ENCODE data around the gene YES1.
"Not testable (repeated sequence)": the region's sequence is repeated elsewhere in the genome, so short reads cannot be mapped to it uniquely, and the experiment has no call there.

YES1 gene

DNA sequence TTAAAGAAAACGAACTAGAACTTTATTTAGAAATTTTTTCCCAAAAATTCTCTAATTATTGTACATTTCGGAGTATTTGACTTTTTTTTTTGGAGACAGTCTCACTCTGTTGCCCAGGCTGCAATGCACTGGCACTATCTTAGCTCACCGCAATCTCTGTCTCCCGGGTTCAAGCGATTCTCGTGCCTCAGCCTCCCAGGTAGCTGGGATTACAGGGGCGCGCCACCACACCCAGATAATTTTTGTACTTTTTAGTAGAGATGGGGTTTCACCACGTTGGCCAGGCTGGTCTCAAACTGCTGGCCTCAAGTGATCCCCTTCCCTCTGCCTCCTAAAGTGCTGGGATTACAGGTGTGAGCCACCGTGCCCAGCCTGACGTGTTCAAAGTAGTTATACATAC, 2.8 kb downstream of the YES1 start:
- 92% methylated on average over 8 of the region's 11 CpGs for WGBS
- H3K9me3 ChIP-seq (ENCODE audit: insufficient read depth, low read depth, low read length); H3K9ac ChIP-seq (ENCODE audit: low read depth, low read length); H3K4me3 ChIP-seq (ENCODE audit: low read length); H3K36me3 ChIP-seq (ENCODE audit: insufficient read depth, low read length); H3K27ac ChIP-seq (ENCODE audit: low read depth, low read length); H3K27me3 ChIP-seq (ENCODE audit: insufficient read depth, low read length): not testable (repeated sequence)
- peaks cover 33% of the 10 kb centered on the region for H3K4me1 ChIP-seq (ENCODE audit: insufficient read depth, low read length)

GRCh38 chr18:808502-808901, 3.5 kb downstream of the YES1 start:
- Histone ChIP-seq H3K9me3 (ENCODE audit: insufficient read depth, low read depth, low read length) (no peaks in the 10 kb centered on the region), H3K36me3 (ENCODE audit: insufficient read depth, low read length) (no peaks in the 10 kb centered on the region), H3K9ac (ENCODE audit: low read depth, low read length) (no peak overlapping the region), H3K27me3 (ENCODE audit: insufficient read depth, low read length) (no peaks in the 10 kb centered on the region), H3K4me1 (ENCODE audit: insufficient read depth, low read length) (peaks cover 32% of the 10 kb centered on the region), H3K27ac (ENCODE audit: low read depth, low read length) (no peak overlapping the region), H3K4me3 (ENCODE audit: low read length) (no peak overlapping the region)
- WGBS, result 100% methylated on average over 2 of the region's 2 CpGs

DNA sequence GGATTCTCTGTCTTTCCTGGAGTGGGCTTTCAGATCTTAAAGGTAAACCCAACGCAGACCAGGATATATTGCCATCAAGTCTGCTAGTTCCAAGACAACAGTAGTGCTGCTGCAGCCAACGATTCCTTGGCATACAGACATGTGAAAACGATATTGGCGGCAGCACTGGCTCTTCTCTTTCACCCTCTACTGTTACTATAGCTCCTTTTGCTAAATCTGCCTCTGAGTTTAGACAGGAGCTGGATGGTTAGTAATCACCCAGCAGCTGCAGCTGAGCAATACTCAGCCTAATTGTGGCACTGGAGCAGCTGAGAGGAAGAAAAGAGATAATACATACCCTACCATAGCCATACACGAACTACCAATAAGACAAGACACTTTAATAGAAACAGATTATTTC, 4.0 kb downstream of the YES1 start:
- Histone ChIP-seq H3K9me3 (ENCODE audit: insufficient read depth, low read depth, low read length) (no peaks in the 10 kb centered on the region), H3K4me3 (ENCODE audit: low read length) (no peak overlapping the region), H3K9ac (ENCODE audit: low read depth, low read length) (no peak overlapping the region), H3K27ac (ENCODE audit: low read depth, low read length) (no peak overlapping the region), H3K36me3 (ENCODE audit: insufficient read depth, low read length) (no peaks in the 10 kb centered on the region), H3K4me1 (ENCODE audit: insufficient read depth, low read length) (peaks cover 29% of the 10 kb centered on the region), H3K27me3 (ENCODE audit: insufficient read depth, low read length) (no peaks in the 10 kb centered on the region)
- WGBS, result 73% methylated on average over 4 of the region's 5 CpGs

GRCh38 chr18:805755-806110, 6.3 kb downstream of the YES1 start:
- no peak overlapping the region for H3K4me3 ChIP-seq (ENCODE audit: low read length)
- H3K27me3 ChIP-seq (ENCODE audit: insufficient read depth, low read length), result no peaks in the 10 kb centered on the region
- H3K4me1 ChIP-seq (ENCODE audit: insufficient read depth, low read length), result peaks cover 28% of the 10 kb centered on the region
- WGBS, result 100% methylated on average over 1 of the region's 2 CpGs
- H3K9me3 ChIP-seq (ENCODE audit: insufficient read depth, low read depth, low read length), result no peaks in the 10 kb centered on the region
- no peak overlapping the region for H3K27ac ChIP-seq (ENCODE audit: low read depth, low read length)
- no peaks in the 10 kb centered on the region for H3K36me3 ChIP-seq (ENCODE audit: insufficient read depth, low read length)
- H3K9ac ChIP-seq (ENCODE audit: low read depth, low read length), result no peak overlapping the region

DNA sequence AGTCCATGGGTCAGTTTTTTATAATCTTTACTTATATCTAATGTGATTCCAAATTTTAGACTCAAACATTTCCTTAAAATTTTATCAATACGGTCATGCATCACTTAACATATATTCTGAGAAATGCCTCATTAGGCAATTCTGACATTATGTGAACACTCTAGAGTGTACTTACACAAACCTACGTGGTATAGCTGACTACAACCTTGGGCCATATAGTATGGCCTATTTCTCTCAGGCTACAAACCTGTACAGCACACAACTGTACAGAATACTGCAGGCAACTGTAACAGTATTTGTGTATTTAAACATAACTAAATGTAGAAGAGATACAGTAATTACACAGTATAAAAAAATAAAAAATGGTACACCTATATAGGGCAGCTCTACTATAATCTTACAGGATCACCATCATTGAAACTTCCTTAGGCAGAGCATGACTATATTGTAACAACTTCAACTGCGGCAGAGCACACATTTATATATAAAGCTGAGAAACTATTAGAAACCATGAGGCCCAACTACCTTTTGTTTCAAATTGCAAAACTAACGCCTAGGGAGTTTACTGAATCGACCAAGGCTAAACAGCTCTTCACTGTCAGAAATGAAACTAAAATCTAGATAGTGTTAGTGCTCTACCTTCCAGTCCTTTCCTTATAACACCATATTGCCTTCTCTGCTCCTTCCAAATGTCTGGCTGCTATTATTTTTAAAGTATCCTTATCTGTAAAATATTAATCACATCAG, 6.9 kb downstream of the YES1 start:
- no peak overlapping the region for H3K27ac ChIP-seq (ENCODE audit: low read depth, low read length)
- no peak overlapping the region for H3K4me3 ChIP-seq (ENCODE audit: low read length)
- H3K27me3 ChIP-seq (ENCODE audit: insufficient read depth, low read length), result no peaks in the 10 kb centered on the region
- H3K36me3 ChIP-seq (ENCODE audit: insufficient read depth, low read length), result no peaks in the 10 kb centered on the region
- H3K9ac ChIP-seq (ENCODE audit: low read depth, low read length), result no peak overlapping the region
- 82% methylated on average over 5 of the region's 5 CpGs for WGBS
- H3K4me1 ChIP-seq (ENCODE audit: insufficient read depth, low read length), result peaks cover 22% of the 10 kb centered on the region
- no peaks in the 10 kb centered on the region for H3K9me3 ChIP-seq (ENCODE audit: insufficient read depth, low read depth, low read length)

- Histone ChIP-seq H3K9me3 (ENCODE audit: insufficient read depth, low read depth, low read length) (no peaks in the 10 kb centered on the region), H3K27me3 (ENCODE audit: insufficient read depth, low read length) (no peaks in the 10 kb centered on the region), H3K4me3 (ENCODE audit: low read length) (no peak overlapping the region), H3K4me1 (ENCODE audit: insufficient read depth, low read length) (peaks cover 26% of the 10 kb centered on the region), H3K9ac (ENCODE audit: low read depth, low read length) (no peak overlapping the region), H3K36me3 (ENCODE audit: insufficient read depth, low read length) (no peaks in the 10 kb centered on the region), H3K27ac (ENCODE audit: low read depth, low read length) (no peak overlapping the region)
- 96% methylated on average over 2 of the region's 3 CpGs for WGBS
Observed at GRCh38 chr18:801137-801536, 10.9 kb downstream of the YES1 start.

- Histone ChIP-seq H3K4me1 (ENCODE audit: insufficient read depth, low read length) (peaks cover 18% of the 10 kb centered on the region), H3K9ac (ENCODE audit: low read depth, low read length) (no peak overlapping the region), H3K4me3 (ENCODE audit: low read length) (no peak overlapping the region), H3K27me3 (ENCODE audit: insufficient read depth, low read length) (no peaks in the 10 kb centered on the region), H3K27ac (ENCODE audit: low read depth, low read length) (no peak overlapping the region), H3K36me3 (ENCODE audit: insufficient read depth, low read length) (no peaks in the 10 kb centered on the region), H3K9me3 (ENCODE audit: insufficient read depth, low read depth, low read length) (no peaks in the 10 kb centered on the region)
- WGBS, result 100% methylated on average over 1 of the region's 1 CpG
Observed at GRCh38 chr18:799943-800342, 12.1 kb downstream of the YES1 start.

GRCh38 chr18:795383-795782, 16.7 kb downstream of the YES1 start:
- H3K36me3 ChIP-seq (ENCODE audit: insufficient read depth, low read length); H3K27me3 ChIP-seq (ENCODE audit: insufficient read depth, low read length); H3K9me3 ChIP-seq (ENCODE audit: insufficient read depth, low read depth, low read length); H3K4me3 ChIP-seq (ENCODE audit: low read length); H3K27ac ChIP-seq (ENCODE audit: low read depth, low read length); H3K9ac ChIP-seq (ENCODE audit: low read depth, low read length): not testable (repeated sequence)
- 100% methylated on average over 1 of the region's 1 CpG for WGBS
- H3K4me1 ChIP-seq (ENCODE audit: insufficient read depth, low read length), result peaks cover 18% of the 10 kb centered on the region

DNA sequence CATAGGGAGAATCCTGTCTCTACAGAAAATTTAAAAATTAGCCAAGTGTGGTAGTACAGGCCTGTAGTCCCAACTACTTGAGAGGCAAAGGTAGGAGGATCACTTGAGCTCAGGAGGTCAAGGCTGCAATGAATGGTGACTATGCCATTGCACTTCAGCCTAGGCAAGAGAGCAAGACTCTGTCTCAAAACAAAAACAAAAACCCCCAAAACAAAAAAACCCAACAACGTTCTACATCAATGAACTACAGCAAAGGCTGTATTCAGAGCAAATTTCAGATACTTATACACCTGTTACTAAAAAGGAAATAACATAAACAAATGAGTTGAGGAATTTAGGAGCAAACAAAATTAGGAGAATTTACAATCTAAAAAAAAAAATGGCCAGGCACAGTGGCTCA, 22.6 kb downstream of the YES1 start:
- 75% methylated on average over 1 of the region's 1 CpG for WGBS
- Histone ChIP-seq H3K4me1 (ENCODE audit: insufficient read depth, low read length) (peaks cover 20% of the 10 kb centered on the region), H3K9ac (ENCODE audit: low read depth, low read length) (no peak overlapping the region), H3K4me3 (ENCODE audit: low read length) (no peak overlapping the region), H3K36me3 (ENCODE audit: insufficient read depth, low read length) (no peaks in the 10 kb centered on the region), H3K27ac (ENCODE audit: low read depth, low read length) (no peak overlapping the region), H3K27me3 (ENCODE audit: insufficient read depth, low read length) (no peaks in the 10 kb centered on the region), H3K9me3 (ENCODE audit: insufficient read depth, low read depth, low read length) (no peaks in the 10 kb centered on the region)

DNA sequence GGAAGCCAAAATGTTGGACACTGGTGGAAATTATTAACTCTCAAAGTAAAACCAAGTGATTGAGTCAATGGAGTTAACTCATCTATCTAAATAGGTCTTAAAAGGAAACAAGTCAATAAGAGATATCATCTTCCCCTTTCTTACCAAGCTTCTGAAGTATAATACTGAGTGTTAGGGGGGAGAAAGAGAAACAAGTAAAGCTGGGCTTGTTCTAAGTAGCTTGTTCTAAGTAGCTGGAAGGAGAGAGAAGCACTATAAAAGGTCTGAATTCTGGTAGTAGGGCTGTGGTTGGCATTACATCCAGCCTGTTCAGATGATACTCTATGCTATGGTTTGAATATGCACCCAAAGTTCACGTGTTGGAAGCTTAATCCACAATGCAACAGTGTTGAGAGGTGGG, 26.8 kb downstream of the YES1 start:
- WGBS, result 86% methylated on average over 1 of the region's 1 CpG
- Histone ChIP-seq H3K9ac (ENCODE audit: low read depth, low read length) (no peak overlapping the region), H3K36me3 (ENCODE audit: insufficient read depth, low read length) (no peaks in the 10 kb centered on the region), H3K27me3 (ENCODE audit: insufficient read depth, low read length) (no peaks in the 10 kb centered on the region), H3K27ac (ENCODE audit: low read depth, low read length) (peak overlapping the region; percentile 11; the same call in 1 of the 2 replicates), H3K4me3 (ENCODE audit: low read length) (no peak overlapping the region), H3K4me1 (ENCODE audit: insufficient read depth, low read length) (peaks cover 20% of the 10 kb centered on the region), H3K9me3 (ENCODE audit: insufficient read depth, low read depth, low read length) (no peaks in the 10 kb centered on the region)

DNA sequence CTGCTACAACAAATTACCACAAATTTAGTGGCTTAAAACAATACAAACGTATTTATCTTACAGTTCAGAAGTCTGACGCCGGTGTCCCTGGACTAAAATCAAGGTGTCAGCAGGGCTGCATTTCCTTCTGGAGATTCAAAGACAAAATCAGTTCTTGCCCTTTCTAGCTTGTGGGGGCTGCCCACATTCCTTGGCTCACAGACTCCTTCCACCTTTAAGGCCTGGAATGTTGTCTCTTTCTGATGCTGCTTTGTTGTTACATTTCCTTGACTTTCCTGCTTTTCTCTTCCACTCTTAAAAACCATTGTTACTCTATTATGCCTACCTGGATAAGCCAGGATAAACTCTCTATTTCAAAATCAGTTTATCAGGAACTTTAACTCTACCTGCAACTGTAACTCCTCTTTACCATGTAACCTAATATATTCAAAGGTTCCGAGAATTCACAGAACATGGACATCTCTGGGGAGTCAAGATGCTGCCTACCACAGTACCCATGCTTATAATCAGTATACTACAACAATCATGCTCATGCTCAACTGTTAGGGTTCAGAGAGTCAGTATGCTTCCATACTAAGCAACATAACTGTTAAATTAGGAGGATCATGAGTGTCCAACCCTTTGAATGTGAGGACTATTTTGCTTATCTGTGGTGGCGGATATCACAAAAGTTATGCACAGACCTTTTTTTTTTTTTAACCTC, 27.4 kb downstream of the YES1 start:
- 83% methylated on average over 5 of the region's 5 CpGs for WGBS
- Histone ChIP-seq H3K27me3 (ENCODE audit: insufficient read depth, low read length) (no peaks in the 10 kb centered on the region), H3K27ac (ENCODE audit: low read depth, low read length) (peak overlapping the region; percentile 11; the same call in 1 of the 2 replicates), H3K4me3 (ENCODE audit: low read length) (no peak overlapping the region), H3K9me3 (ENCODE audit: insufficient read depth, low read depth, low read length) (no peaks in the 10 kb centered on the region), H3K4me1 (ENCODE audit: insufficient read depth, low read length) (peaks cover 20% of the 10 kb centered on the region), H3K36me3 (ENCODE audit: insufficient read depth, low read length) (no peaks in the 10 kb centered on the region), H3K9ac (ENCODE audit: low read depth, low read length) (no peak overlapping the region)

Measured in HUES64 (cell line).